CD4-positive, alpha-beta T cell (primary cell): ENCODE measurements around the gene TAF9B. TPM values are rescaled to one million over a fixed set of nuclear protein-coding genes. Genes with fewer than 3 reads are reported as not detected.

Source experiments
- ATAC-seq: fragments of 200-7000 bp; cut with Tn5 transposase; one replicate; pipeline ENCODE4 v1.10.0; 2022; ENCODE audit warnings: mild to moderate bottlenecking; ENCODE audit not compliant: poor library complexity
- CTCF ChIA-PET: fragments of 350-600 bp; sonication (Branson Sonifier 250); formaldehyde crosslinking; loops from one replicate; lab custom pipeline; 2021; ENCODE audit warnings: antibody characterized with exemption, inconsistent platforms; lab: Charles Lee
- POLR2A ChIA-PET: fragments of 350-600 bp; sonication (Branson Sonifier 250); formaldehyde crosslinking; loops from one replicate; lab custom pipeline; 2021; ENCODE audit warnings: antibody characterized with exemption, inconsistent platforms; lab: Charles Lee
- DNase-seq, 14 experiments: peaks; one replicate each; pipeline ENCODE4 v3.0.0-alpha.2; 2013 to 2020; ENCODE audit warnings: mixed read lengths in 2 of 14
- H3K27ac ChIP-seq, 2 donors: one replicate each; pipeline versions ENCODE4 v1.5.1 to v1.7.0; 2013; ENCODE audit warnings: low read length in 2 of 2, low read depth in 1 of 2, mild to moderate bottlenecking in 1 of 2
- H3K27me3 ChIP-seq, 2 experiments: 1 replicate in 1 of 2; 2 replicates in 1 of 2; pipeline versions ENCODE4 v1.6.1 to v1.7.0; 2013; ENCODE audit warnings: low read length in 2 of 2, control low read depth in 1 of 2, mild to moderate bottlenecking in 1 of 2, moderate library complexity in 1 of 2; ENCODE audit not compliant: insufficient read depth in 2 of 2, control insufficient read depth in 1 of 2
- H3K36me3 ChIP-seq: one replicate; pipeline ENCODE4 v1.6.1; 2013; ENCODE audit warnings: low read length, control low read depth; ENCODE audit not compliant: insufficient read depth
- H3K4me1 ChIP-seq: one replicate; pipeline ENCODE4 v1.6.1; 2013; ENCODE audit warnings: low read length, control low read depth; ENCODE audit not compliant: insufficient read depth
- H3K4me3 ChIP-seq: one replicate; pipeline ENCODE4 v1.5.1; 2013; ENCODE audit warnings: mild to moderate bottlenecking, low read length, moderate library complexity
- H3K9me3 ChIP-seq, 2 experiments: 1 replicate in 1 of 2; 2 replicates in 1 of 2; pipeline versions ENCODE4 v1.6.1 to v1.7.0; 2013; ENCODE audit warnings: low read length in 2 of 2, mild to moderate bottlenecking in 2 of 2, control low read depth in 1 of 2, moderate library complexity in 1 of 2; ENCODE audit not compliant: control insufficient read depth in 1 of 2, insufficient read depth in 1 of 2
- H3K27ac Mint-ChIP-seq: one replicate; pipeline ENCODE4 v1.8.0; 2020; ENCODE audit warnings: mixed read lengths
- H3K27me3 Mint-ChIP-seq: one replicate; pipeline ENCODE4 v1.8.0; 2021; ENCODE audit warnings: mixed read lengths
- H3K36me3 Mint-ChIP-seq: one replicate; pipeline ENCODE4 v1.8.0; 2021; ENCODE audit warnings: low read depth, mixed read lengths
- H3K4me1 Mint-ChIP-seq: one replicate; pipeline ENCODE4 v1.8.0; 2021; ENCODE audit warnings: low read depth, mixed read lengths
- H3K4me3 Mint-ChIP-seq: one replicate; pipeline ENCODE4 v1.8.0; 2020; ENCODE audit warnings: mild to moderate bottlenecking, mixed read lengths
- H3K9me3 Mint-ChIP-seq: one replicate; pipeline ENCODE4 v1.8.0; 2020; ENCODE audit warnings: mixed read lengths
- CTCF ChIP-seq: fragments of 200-600 bp; IDR thresholded peaks from one replicate; pipeline ENCODE4 v1.8.0; 2022; ENCODE audit warnings: antibody characterized with exemption, mild to moderate bottlenecking
- intact Hi-C, 2 experiments: fragments of 100-400 bp; cut with DNase I in 1 of 2; cut with micrococcal nuclease in 1 of 2; formaldehyde crosslinking; loops; one replicate each; pipeline versions ENCODE4 v1.15.1 to v1.9.0; 2023 to 2025; cut with DNase I, micrococcal nuclease
- total RNA-seq, 174 experiments: library from RNA in 2 of 174; stranded (reverse) in 2 of 174; gene quantifications; one replicate each; pipeline ENCODE4 v1.2.3 and lab custom pipeline; 2021 to 2026

Gene TAF9B
- total RNA-seq, 2 experiments from 2014 or later, result 9.6 to 10.3 TPM

- peaks cover under 1% of the 10 kb centered on the region for H3K4me1 ChIP-seq
- no peak for TF ChIP-seq CTCF
- Mint-ChIP-seq H3K4me3 (no peak overlapping the region), H3K27me3 (no peaks in the 10 kb centered on the region), H3K9me3 (no peaks in the 10 kb centered on the region), H3K36me3 (peaks cover 41% of the 10 kb centered on the region), H3K27ac (no peak overlapping the region), H3K4me1 (peaks cover 15% of the 10 kb centered on the region)
- no peaks in the 10 kb centered on the region for H3K9me3 ChIP-seq
- ChIA-PET POLR2A (interaction anchor here (0.6 kb wide), 2 partner anchors 18 to 29 kb away, joined by 3 read pairs; no protein-coding TSS in a partner anchor), CTCF (no interaction called here)
- peak in 2 of 14 experiments; percentile 10 to 15 for DNase-seq
- intact Hi-C loops, result loop anchor here in 1 of 2 experiments (10.0 kb wide), 1 partner anchor 201 kb away; no protein-coding TSS in a partner anchor
- H3K36me3 ChIP-seq, result peaks cover 17% of the 10 kb centered on the region
- no peaks in the 10 kb centered on the region for H3K27me3 ChIP-seq
- ATAC-seq, result peak; percentile 31
- no peak overlapping the region for H3K27ac ChIP-seq
- H3K4me3 ChIP-seq, result no peak overlapping the region
Measured at GRCh38 chrX:78133238-78133960, 6.1 kb downstream of the TAF9B start.

GRCh38 chrX:78131117-78131516 is 8.3 kb downstream of the TAF9B start:
- Mint-ChIP-seq H3K27ac (peak overlapping the region; percentile 55), H3K4me1 (peaks cover 8% of the 10 kb centered on the region), H3K9me3 (no peaks in the 10 kb centered on the region), H3K36me3 (peaks cover 61% of the 10 kb centered on the region), H3K27me3 (no peaks in the 10 kb centered on the region), H3K4me3 (no peak overlapping the region)
- H3K36me3 ChIP-seq, result peaks cover 37% of the 10 kb centered on the region
- no peak for TF ChIP-seq CTCF
- DNase-seq (no peak), ATAC-seq (no peak)
- H3K27ac ChIP-seq, result no peak overlapping the region
- ChIA-PET POLR2A (interaction anchor here (0.8 to 1.0 kb wide), 3 partner anchors 22 to 232 kb away, joined by 3 read pairs; partner anchors contain the start of genes COX7B and PGK1), CTCF (no interaction called here)
- no peaks in the 10 kb centered on the region for H3K27me3 ChIP-seq
- no peaks in the 10 kb centered on the region for H3K4me1 ChIP-seq
- intact Hi-C loops, result loop anchor here in 1 of 2 experiments (10.0 kb wide), 1 partner anchor 204 kb away; no protein-coding TSS in a partner anchor
- no peaks in the 10 kb centered on the region for H3K9me3 ChIP-seq
- no peak overlapping the region for H3K4me3 ChIP-seq

GRCh38 chrX:78130396-78130795 is 9.1 kb downstream of the TAF9B start:
- Histone ChIP-seq H3K27ac (no peak overlapping the region), H3K4me1 (no peaks in the 10 kb centered on the region), H3K4me3 (no peak overlapping the region), H3K36me3 (peaks cover 43% of the 10 kb centered on the region), H3K9me3 (no peaks in the 10 kb centered on the region), H3K27me3 (no peaks in the 10 kb centered on the region)
- H3K4me1 Mint-ChIP-seq, result peaks cover 8% of the 10 kb centered on the region
- no peak for TF ChIP-seq CTCF
- POLR2A ChIA-PET, result interaction anchor here (0.8 to 1.0 kb wide), 2 partner anchors 21 to 26 kb away, joined by 3 read pairs; partner anchors contain the start of gene PGK1
- CTCF ChIA-PET, result no interaction called here
- peak overlapping the region; percentile 4 for H3K27ac Mint-ChIP-seq
- intact Hi-C loops, result loop anchor here in 1 of 2 experiments (10.0 kb wide), 1 partner anchor 204 kb away; no protein-coding TSS in a partner anchor
- ATAC-seq (no peak), DNase-seq (no peak)
- H3K9me3 Mint-ChIP-seq, result no peaks in the 10 kb centered on the region
- H3K36me3 Mint-ChIP-seq, result peaks cover 63% of the 10 kb centered on the region
- no peaks in the 10 kb centered on the region for H3K27me3 Mint-ChIP-seq
- H3K4me3 Mint-ChIP-seq, result no peak overlapping the region
